HepG2 (cell line): ENCODE measurements around the gene RBM34. TPM values are rescaled to one million over a fixed set of nuclear protein-coding genes. Genes with fewer than 3 reads are reported as not detected.

Experiments used
- CREM ChIP-seq, 2 experiments: sonication (generic) in 1 of 2; formaldehyde crosslinking in 1 of 2; IDR thresholded peaks; 2 replicates each; pipeline versions ENCODE4 v1.4.0 to v1.6.1; 2016 to 2020; ENCODE audit warnings: antibody characterized with exemption in 1 of 2, mild to moderate bottlenecking in 1 of 2, missing genetic modification reagents in 1 of 2
- FOXO4 ChIP-seq: sonication (generic); formaldehyde crosslinking; conservative IDR thresholded peaks from 2 replicates; pipeline ENCODE4 v1.8.1; 2023; ENCODE audit warnings: missing genetic modification reagents
- HBP1 ChIP-seq: IDR thresholded peaks from 2 replicates; pipeline ENCODE4 v1.6.1; 2016; ENCODE audit warnings: low read depth, control low read depth
- HNF1A ChIP-seq, 2 experiments: sonication (generic) in 1 of 2; formaldehyde crosslinking in 1 of 2; IDR thresholded peaks; 2 replicates each; pipeline versions ENCODE4 v1.4.0 to v1.6.1; 2016 to 2020; ENCODE audit warnings: borderline replicate concordance in 1 of 2, low read depth in 1 of 2, mild to moderate bottlenecking in 1 of 2, missing genetic modification reagents in 1 of 2
- HOXA3 ChIP-seq: sonication (generic); formaldehyde crosslinking; IDR thresholded peaks from 2 replicates; pipeline ENCODE4 v1.5.0; 2020; ENCODE audit warnings: missing genetic modification reagents
- MAFF ChIP-seq: IDR thresholded peaks from 2 replicates; pipeline ENCODE4 v1.6.1; 2011; ENCODE audit warnings: low read depth, low read length, improper control_type of control experiment
- NAIF1 ChIP-seq: sonication (generic); formaldehyde crosslinking; IDR thresholded peaks from 2 replicates; pipeline ENCODE4 v1.5.0; 2020; ENCODE audit warnings: mild to moderate bottlenecking, missing genetic modification reagents, borderline replicate concordance
- RFX1 ChIP-seq: fragments of 450-650 bp; IDR thresholded peaks from 2 replicates; pipeline ENCODE4 v1.6.1; 2017
- TRIM22 ChIP-seq: fragments of 450-650 bp; IDR thresholded peaks from 2 replicates; pipeline ENCODE4 v1.6.1; 2017
- ZC3H4 ChIP-seq: sonication (generic); formaldehyde crosslinking; IDR thresholded peaks from 2 replicates; pipeline ENCODE4 v1.4.0; 2020; ENCODE audit warnings: missing genetic modification reagents, borderline replicate concordance
- ZNF24 ChIP-seq: fragments of 450-650 bp; IDR thresholded peaks from 2 replicates; pipeline ENCODE4 v1.6.1; 2017; ENCODE audit warnings: antibody characterized with exemption, mild to moderate bottlenecking
- ZNF274 ChIP-seq: sonication (generic); formaldehyde crosslinking; IDR thresholded peaks from 2 replicates; pipeline ENCODE4 v1.5.1; 2020; ENCODE audit warnings: mild to moderate bottlenecking, missing genetic modification reagents
- ZNF563 ChIP-seq: sonication (generic); formaldehyde crosslinking; IDR thresholded peaks from 2 replicates; pipeline ENCODE4 v1.8.0; 2022; ENCODE audit warnings: mild to moderate bottlenecking, moderate library complexity, missing genetic modification reagents
- ZNF747 ChIP-seq: sonication (generic); formaldehyde crosslinking; IDR thresholded peaks from 2 replicates; pipeline ENCODE4 v1.8.1; 2023; ENCODE audit warnings: missing genetic modification reagents, mild to moderate bottlenecking, borderline replicate concordance
- polyA plus RNA-seq, 8 experiments: library from polyadenylated mRNA; depleted of rRNA in 3 of 8; stranded (reverse) in 7 of 8; unstranded in 1 of 8; fragments of >200 nt; fragmentation: Illumina TruSeq in 4 of 8; extraction: Trizol in 4 of 8; gene quantifications; 2 replicates each; pipeline versions ENCODE4 v1.2.1 to v1.2.3, GENCODE V29; 2011 to 2016; ENCODE audit warnings: low read depth in 4 of 8, missing spikeins in 1 of 8, mixed read lengths in 1 of 8; ENCODE audit not compliant: insufficient read depth in 1 of 8
- total RNA-seq, 5 experiments: library from RNA; depleted of rRNA; stranded (reverse); fragments of >200 nt; fragmentation: Illumina TruSeq; extraction: Trizol; gene quantifications; 2 replicates each; pipeline ENCODE4 v1.2.3, GENCODE V29; 2016; ENCODE audit warnings: low read depth in 1 of 5

The RBM34 gene
- total and polyA plus RNA-seq, 2 of the 13 experiments (the other 11 are each of a cell fraction or from before 2014, with no cell fraction given), result 34.7 to 73.0 TPM

GRCh38 chr1:235100194-235100772 lies 60.8 kb downstream of the RBM34 start (continued):
- TF ChIP-seq HNF1A (IDR thresholded peaks at IDR 0.05; ENCODE audit: low read depth) (no peak), HNF1A (CRISPR knock-in tag; IDR thresholded peaks at IDR 0.05; ENCODE audit: borderline replicate concordance) (no peak), ZNF24 (no peak), NAIF1 (CRISPR knock-in tag) (no peak), TRIM22 (no peak), FOXO4 (CRISPR knock-in tag) (no peak), ZNF563 (CRISPR knock-in tag) (no peak), MAFF (peak; percentile 29; the same call in 1 of the 2 replicates), ZNF747 (CRISPR knock-in tag) (no peak), HBP1 (CRISPR knock-in tag) (no peak), ZNF274 (CRISPR knock-in tag) (no peak), HOXA3 (no peak), CREM (IDR thresholded peaks at IDR 0.05) (no peak), CREM (CRISPR knock-in tag; IDR thresholded peaks at IDR 0.05) (no peak), RFX1 (peak; percentile 71), ZC3H4 (CRISPR knock-in tag) (no peak)
